ENCODE data around the gene MRPS33. TPM values are rescaled to one million over a fixed set of nuclear protein-coding genes. Genes with fewer than 3 reads are reported as not detected.
A peak's percentile ranks its signal among the peaks of the same experiment; 100 is the strongest.

The MRPS33 gene
- total and polyA plus RNA-seq, 2 donors (not counting 1 experiment from before 2014, with no cell fraction given), result 9.1 to 25.3 TPM

GRCh38 chr7:141016349-141016748 is 1.6 kb upstream of the MRPS33 start:
- ChIA-PET POLR2A (interaction anchor here (0.6 kb wide), 1 partner anchor 661 kb away, joined by 3 read pairs; no protein-coding TSS in a partner anchor), CTCF (interaction anchor here (0.6 to 12.1 kb wide), 2 partner anchors 203 to 768 kb away, joined by 3 to 254 read pairs; no protein-coding TSS in a partner anchor)
- peaks cover 0 to 7% (median 2%) of the 10 kb centered on the region in 4 experiments for H3K27me3 ChIP-seq (replicated peaks in 1 of 4; ENCODE audit: control extremely low read depth in 1 of 4, control insufficient read depth in 3 of 4, insufficient read depth in 4 of 4, low read length in 3 of 4)
- no peak overlapping the region for H3K27ac ChIP-seq (ENCODE audit: low read length in 2 of 2)
- peaks cover 1 to 4% (median 3%) of the 10 kb centered on the region in 3 donors for H3K9me3 ChIP-seq (ENCODE audit: control extremely low read depth in 1 of 3, control insufficient read depth in 2 of 3, insufficient read depth in 1 of 3, low read length in 2 of 3)
- no peak for ATAC-seq (ENCODE audit: low read depth)
- no peaks in the 10 kb centered on the region for H3K36me3 ChIP-seq (replicated peaks in 1 of 2; ENCODE audit: control extremely low read depth in 1 of 2, control insufficient read depth in 1 of 2, extremely low read depth in 1 of 2, insufficient read depth in 2 of 2, low read length in 1 of 2)
- Mint-ChIP-seq H3K27ac (no peak overlapping the region), H3K4me1 (peaks cover 27% of the 10 kb centered on the region), H3K27me3 (peaks cover 28% of the 10 kb centered on the region), H3K9me3 (ENCODE audit: insufficient read depth) (no peaks in the 10 kb centered on the region), H3K4me3 (no peak overlapping the region)
- intact Hi-C loops (cut with micrococcal nuclease), result loop anchor here (10.0 kb wide), 2 partner anchors 518 to 782 kb away; no protein-coding TSS in a partner anchor
- no peak overlapping the region for H3K4me3 ChIP-seq (ENCODE audit: control extremely low read depth in 1 of 5, extremely low read depth in 1 of 5, insufficient read depth in 1 of 5, low read depth in 2 of 5, low read length in 4 of 5)
- DNase-seq, result no peak
- H2AFZ ChIP-seq (ENCODE audit: insufficient read depth, low read depth, low read length, poor library complexity, severe bottlenecking), result no peak overlapping the region
- no peak overlapping the region for H3K9ac ChIP-seq (ENCODE audit: low read length)
- TF ChIP-seq EZH2 (IDR thresholded peaks at IDR 0.05; ENCODE audit: borderline replicate concordance, insufficient read depth, low read depth, low read length, poor library complexity, severe bottlenecking), result no peak
- H3K4me2 ChIP-seq (replicated peaks; ENCODE audit: low read depth, low read length, poor library complexity, severe bottlenecking), result no peak overlapping the region
- H4K20me1 ChIP-seq (ENCODE audit: control insufficient read depth, insufficient read depth, low read length, poor library complexity, severe bottlenecking), result no peaks in the 10 kb centered on the region
- H3K4me1 ChIP-seq (ENCODE audit: control insufficient read depth in 2 of 2, insufficient read depth in 2 of 2, low read length in 2 of 2), result peaks cover 10 to 11% of the 10 kb centered on the region in 2 donors
- peaks cover 4% of the 10 kb centered on the region for H3K79me2 ChIP-seq (ENCODE audit: control insufficient read depth, insufficient read depth, low read length)

- peak overlapping the region; percentile 100 for H3K4me3 Mint-ChIP-seq
Measured at GRCh38 chr7:141014125-141014523, 628 bp downstream of the MRPS33 start.

More at GRCh38 chr7:141014125-141014523, 628 bp downstream of the MRPS33 start:
- DNase-seq (no peak), ATAC-seq (ENCODE audit: low read depth) (peak; percentile 0)
- Mint-ChIP-seq H3K9me3 (ENCODE audit: insufficient read depth) (no peaks in the 10 kb centered on the region), H3K4me1 (peaks cover 27% of the 10 kb centered on the region), H3K27ac (peak overlapping the region; percentile 100), H3K27me3 (peaks cover 14% of the 10 kb centered on the region)
- H4K20me1 ChIP-seq (ENCODE audit: control insufficient read depth, insufficient read depth, low read length, poor library complexity, severe bottlenecking), result peaks cover 4% of the 10 kb centered on the region
- no peak for TF ChIP-seq CTCF (IDR thresholded peaks at IDR 0.05)
- TF ChIP-seq EZH2 (IDR thresholded peaks at IDR 0.05; ENCODE audit: borderline replicate concordance, insufficient read depth, low read depth, low read length, poor library complexity, severe bottlenecking), result no peak
- H3K4me3 ChIP-seq (ENCODE audit: control extremely low read depth in 1 of 5, extremely low read depth in 1 of 5, insufficient read depth in 1 of 5, low read depth in 2 of 5, low read length in 4 of 5), result peak overlapping the region; percentile 64 to 83 (median 74)
- WGBS (ENCODE audit: insufficient coverage), result 10% methylated on average over 8 of the region's 14 CpGs
- H3K4me1 ChIP-seq (ENCODE audit: control insufficient read depth in 2 of 2, insufficient read depth in 2 of 2, low read length in 2 of 2), result peaks cover 10 to 11% of the 10 kb centered on the region in 2 donors
- ChIA-PET CTCF (interaction anchor here (1.1 to 12.1 kb wide), 9 partner anchors 90 to 726 kb away, joined by 3 to 254 read pairs (median 6); partner anchors contain the start of genes BRAF and SSBP1), POLR2A (interaction anchor here (0.6 to 1.3 kb wide), 4 partner anchors 203 to 813 kb away, joined by 4 to 7 read pairs (median 6); partner anchors contain the start of genes ADCK2 and SSBP1)
- H3K4me2 ChIP-seq (replicated peaks; ENCODE audit: low read depth, low read length, poor library complexity, severe bottlenecking), result peak overlapping the region; percentile 79
- H3K9ac ChIP-seq (ENCODE audit: low read length), result peak overlapping the region; percentile 94
- peak overlapping the region; percentile 96 to 99 for H3K27ac ChIP-seq (ENCODE audit: low read length in 2 of 2)
- peaks cover 0 to 7% (median 0%) of the 10 kb centered on the region in 4 experiments for H3K27me3 ChIP-seq (replicated peaks in 1 of 4; ENCODE audit: control extremely low read depth in 1 of 4, control insufficient read depth in 3 of 4, insufficient read depth in 4 of 4, low read length in 3 of 4)
- peaks cover 1 to 4% (median 3%) of the 10 kb centered on the region in 3 donors for H3K9me3 ChIP-seq (ENCODE audit: control extremely low read depth in 1 of 3, control insufficient read depth in 2 of 3, insufficient read depth in 1 of 3, low read length in 2 of 3)
- H2AFZ ChIP-seq (ENCODE audit: insufficient read depth, low read depth, low read length, poor library complexity, severe bottlenecking), result peak overlapping the region; percentile 91
- H3K79me2 ChIP-seq (ENCODE audit: control insufficient read depth, insufficient read depth, low read length), result peaks cover 22% of the 10 kb centered on the region
- peaks cover 0 to 9% of the 10 kb centered on the region in 2 experiments for H3K36me3 ChIP-seq (replicated peaks in 1 of 2; ENCODE audit: control extremely low read depth in 1 of 2, control insufficient read depth in 1 of 2, extremely low read depth in 1 of 2, insufficient read depth in 2 of 2, low read length in 1 of 2)
- intact Hi-C loops (cut with micrococcal nuclease), result loop anchor here (1.0 to 10.0 kb wide), 8 partner anchors 89 to 779 kb away; partner anchors contain the start of genes ADCK2, NDUFB2 and SLC37A3
